Activated CD4-positive, alpha-beta memory T cell treated with anti-CD3 and anti-CD28 coated beads for 36 hours (primary cell): Measurements from ENCODE around the gene RPGRIP1L. TPM values are rescaled to one million over a fixed set of nuclear protein-coding genes. Genes with fewer than 3 reads are reported as not detected.

Experiments
- CTCF ChIA-PET: fragments of 350-600 bp; sonication (Branson Sonifier 250); formaldehyde crosslinking; loops from one replicate; lab custom pipeline; 2021; ENCODE audit warnings: antibody characterized with exemption, inconsistent platforms; lab: Charles Lee
- POLR2A ChIA-PET: fragments of 350-600 bp; sonication (Branson Sonifier 250); formaldehyde crosslinking; loops from one replicate; lab custom pipeline; 2021; ENCODE audit warnings: antibody characterized with exemption; lab: Charles Lee
- DNase-seq: peaks from one replicate; pipeline ENCODE4 v3.0.0-alpha.2; 2020
- H3K27ac Mint-ChIP-seq: one replicate; pipeline ENCODE4 v1.8.0; 2021; ENCODE audit warnings: mixed read lengths
- H3K27me3 Mint-ChIP-seq: one replicate; pipeline ENCODE4 v1.8.0; 2021; ENCODE audit warnings: mixed read lengths
- H3K36me3 Mint-ChIP-seq: one replicate; pipeline ENCODE4 v1.8.0; 2021; ENCODE audit warnings: mixed read lengths
- H3K4me1 Mint-ChIP-seq: one replicate; pipeline ENCODE4 v1.8.0; 2021; ENCODE audit warnings: low read depth, mixed read lengths
- H3K4me3 Mint-ChIP-seq: one replicate; pipeline ENCODE4 v1.8.0; 2021; ENCODE audit warnings: mild to moderate bottlenecking, mixed read lengths
- H3K9me3 Mint-ChIP-seq: one replicate; pipeline ENCODE4 v1.8.0; 2021; ENCODE audit warnings: mixed read lengths
- intact Hi-C: fragments of 100-400 bp; cut with micrococcal nuclease; formaldehyde crosslinking; loops from one replicate; pipeline ENCODE4 v1.15.1; 2023
- total RNA-seq, 2 experiments: library from RNA; stranded (reverse); gene quantifications; one replicate each; pipeline ENCODE4 v1.2.3, GENCODE V29; 2021

RPGRIP1L gene
- total RNA-seq, 2 experiments from 2014 or later = 6.2 to 6.5 TPM

- no peaks in the 10 kb centered on the region for H3K9me3 Mint-ChIP-seq
- no peaks in the 10 kb centered on the region for H3K36me3 Mint-ChIP-seq
- CTCF ChIA-PET = no interaction called here
- H3K4me1 Mint-ChIP-seq = peaks cover 18% of the 10 kb centered on the region
- POLR2A ChIA-PET = no interaction called here
- intact Hi-C loops = no loop called here
- no peak overlapping the region for H3K4me3 Mint-ChIP-seq
- DNase-seq = no peak
- H3K27me3 Mint-ChIP-seq = no peaks in the 10 kb centered on the region
- no peak overlapping the region for H3K27ac Mint-ChIP-seq
These were observed 32.6 kb upstream of the RPGRIP1L start for GRCh38 chr16:53736297-53736696.

GRCh38 chr16:53734908-53735307 is 31.2 kb upstream of the RPGRIP1L start:
- peaks cover 15% of the 10 kb centered on the region for H3K4me1 Mint-ChIP-seq
- no peak overlapping the region for H3K4me3 Mint-ChIP-seq
- POLR2A ChIA-PET = no interaction called here
- no peaks in the 10 kb centered on the region for H3K36me3 Mint-ChIP-seq
- DNase-seq = no peak
- intact Hi-C loops = no loop called here
- no peak overlapping the region for H3K27ac Mint-ChIP-seq
- CTCF ChIA-PET = interaction anchor here (1.4 kb wide), 1 partner anchor 9 kb away, joined by 7 read pairs; no protein-coding TSS in a partner anchor
- no peaks in the 10 kb centered on the region for H3K27me3 Mint-ChIP-seq
- H3K9me3 Mint-ChIP-seq = no peaks in the 10 kb centered on the region

DNA sequence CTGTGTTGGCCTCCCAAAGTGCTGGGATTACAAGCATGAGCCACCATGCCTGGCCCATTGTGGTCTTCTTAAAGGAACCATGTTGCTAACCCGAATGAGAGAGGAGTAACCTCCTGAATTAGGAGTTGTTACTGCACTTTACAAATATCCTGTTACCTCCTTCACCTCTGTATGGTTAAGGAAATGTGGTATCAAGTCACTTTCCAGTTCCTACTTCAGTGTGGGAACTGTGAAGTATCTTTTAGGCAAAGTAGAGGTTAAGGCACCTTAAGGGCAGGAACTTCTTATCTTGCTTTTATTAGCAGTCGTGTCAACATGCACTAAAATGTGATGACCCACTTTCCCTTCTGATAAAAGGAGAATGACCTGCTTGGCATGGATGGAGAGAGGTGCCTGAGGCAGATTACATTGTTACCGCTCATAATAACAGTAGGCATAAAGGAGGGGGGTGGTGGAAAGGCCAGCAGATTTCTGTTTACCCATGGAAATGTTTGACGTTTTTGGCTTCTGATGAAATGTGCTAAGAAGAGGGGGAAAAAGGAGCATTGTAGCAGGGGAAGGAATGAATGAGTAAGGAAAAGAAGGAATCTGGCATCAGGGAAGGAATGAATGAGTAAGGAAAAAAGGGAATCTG is 28.8 kb upstream of the RPGRIP1L start:
- POLR2A ChIA-PET = no interaction called here
- intact Hi-C loops = no loop called here
- H3K9me3 Mint-ChIP-seq = no peaks in the 10 kb centered on the region
- H3K4me1 Mint-ChIP-seq = peaks cover 25% of the 10 kb centered on the region
- H3K36me3 Mint-ChIP-seq = peaks cover 2% of the 10 kb centered on the region
- DNase-seq = no peak
- CTCF ChIA-PET = no interaction called here
- no peaks in the 10 kb centered on the region for H3K27me3 Mint-ChIP-seq
- no peak overlapping the region for H3K27ac Mint-ChIP-seq
- no peak overlapping the region for H3K4me3 Mint-ChIP-seq

GRCh38 chr16:53730693-53731092 is 27.0 kb upstream of the RPGRIP1L start:
- Mint-ChIP-seq H3K27me3 (no peaks in the 10 kb centered on the region), H3K9me3 (peaks cover 2% of the 10 kb centered on the region), H3K27ac (no peak overlapping the region), H3K4me1 (peaks cover 25% of the 10 kb centered on the region), H3K4me3 (no peak overlapping the region), H3K36me3 (peaks cover 9% of the 10 kb centered on the region)
- CTCF ChIA-PET = interaction anchor here (1.2 kb wide), 1 partner anchor 12 kb away, joined by 4 read pairs; no protein-coding TSS in a partner anchor
- no peak for DNase-seq
- POLR2A ChIA-PET = no interaction called here
- intact Hi-C loops = no loop called here

- Mint-ChIP-seq H3K27ac (no peak overlapping the region), H3K4me3 (no peak overlapping the region), H3K36me3 (peaks cover 13% of the 10 kb centered on the region), H3K9me3 (peaks cover 2% of the 10 kb centered on the region), H3K27me3 (no peaks in the 10 kb centered on the region), H3K4me1 (peaks cover 15% of the 10 kb centered on the region)
- CTCF ChIA-PET = interaction anchor here (2.4 kb wide), 1 partner anchor 17 kb away, joined by 8 read pairs; no protein-coding TSS in a partner anchor
- intact Hi-C loops = no loop called here
- DNase-seq = no peak
- POLR2A ChIA-PET = no interaction called here
These were observed 23.0 kb upstream of the RPGRIP1L start for GRCh38 chr16:53726625-53727024.

GRCh38 chr16:53721017-53721416 is 17.4 kb upstream of the RPGRIP1L start:
- ChIA-PET CTCF (no interaction called here), POLR2A (no interaction called here)
- no peak overlapping the region for H3K4me3 Mint-ChIP-seq
- DNase-seq = no peak
- peaks cover 6% of the 10 kb centered on the region for H3K36me3 Mint-ChIP-seq
- no peaks in the 10 kb centered on the region for H3K9me3 Mint-ChIP-seq
- no peak overlapping the region for H3K27ac Mint-ChIP-seq
- intact Hi-C loops = no loop called here
- H3K4me1 Mint-ChIP-seq = peaks cover 7% of the 10 kb centered on the region
- H3K27me3 Mint-ChIP-seq = no peaks in the 10 kb centered on the region

DNA sequence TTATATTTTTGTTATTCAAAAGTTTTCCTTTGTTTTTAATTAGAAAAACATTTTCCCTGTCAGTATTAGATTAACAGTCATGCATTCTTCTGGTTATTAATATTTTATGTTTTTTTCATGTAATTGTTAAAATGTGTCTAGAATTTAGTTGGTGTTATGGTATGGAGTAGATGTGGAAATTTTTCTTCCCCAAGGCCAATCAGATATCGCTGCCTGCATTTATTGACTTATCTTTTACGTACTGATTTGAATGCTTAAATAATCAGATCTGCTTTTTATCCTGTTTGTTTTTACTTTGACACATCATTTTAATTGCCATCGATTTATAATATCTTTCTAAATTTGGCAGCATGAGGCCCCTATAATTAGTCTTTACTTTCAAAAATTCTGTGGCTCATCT is 13.9 kb upstream of the RPGRIP1L start:
- peaks cover 25% of the 10 kb centered on the region for H3K4me1 Mint-ChIP-seq
- ChIA-PET CTCF (no interaction called here), POLR2A (no interaction called here)
- H3K9me3 Mint-ChIP-seq = no peaks in the 10 kb centered on the region
- H3K27ac Mint-ChIP-seq = no peak overlapping the region
- H3K36me3 Mint-ChIP-seq = peaks cover 8% of the 10 kb centered on the region
- no peaks in the 10 kb centered on the region for H3K27me3 Mint-ChIP-seq
- DNase-seq = no peak
- H3K4me3 Mint-ChIP-seq = no peak overlapping the region
- intact Hi-C loops = no loop called here

DNA sequence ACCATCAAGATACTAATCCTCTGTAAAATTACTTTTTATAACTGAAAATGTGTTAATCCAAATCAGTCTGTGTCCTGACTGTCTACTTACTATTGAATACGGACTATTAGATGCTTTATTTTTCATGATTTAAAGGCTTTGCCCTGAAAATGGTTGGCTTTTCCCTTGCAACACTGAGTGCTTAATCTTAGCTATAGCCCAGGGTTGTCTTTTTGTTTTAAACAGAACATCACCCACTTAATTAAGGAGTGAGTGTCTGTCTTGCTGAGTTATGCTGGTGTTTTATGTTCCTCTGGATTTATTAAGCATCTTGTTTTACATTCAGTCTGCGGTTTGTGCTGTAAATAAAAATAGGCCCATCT is 11.3 kb upstream of the RPGRIP1L start:
- peaks cover 7% of the 10 kb centered on the region for H3K36me3 Mint-ChIP-seq
- H3K4me3 Mint-ChIP-seq = no peak overlapping the region
- H3K9me3 Mint-ChIP-seq = no peaks in the 10 kb centered on the region
- peaks cover 30% of the 10 kb centered on the region for H3K4me1 Mint-ChIP-seq
- POLR2A ChIA-PET = no interaction called here
- intact Hi-C loops = no loop called here
- CTCF ChIA-PET = no interaction called here
- H3K27me3 Mint-ChIP-seq = no peaks in the 10 kb centered on the region
- DNase-seq = no peak
- no peak overlapping the region for H3K27ac Mint-ChIP-seq

- peaks cover 30% of the 10 kb centered on the region for H3K4me1 Mint-ChIP-seq
- no peak overlapping the region for H3K4me3 Mint-ChIP-seq
- CTCF ChIA-PET = no interaction called here
- H3K27me3 Mint-ChIP-seq = no peaks in the 10 kb centered on the region
- intact Hi-C loops = no loop called here
- peaks cover 7% of the 10 kb centered on the region for H3K36me3 Mint-ChIP-seq
- H3K9me3 Mint-ChIP-seq = no peaks in the 10 kb centered on the region
- H3K27ac Mint-ChIP-seq = no peak overlapping the region
- no peak for DNase-seq
- POLR2A ChIA-PET = no interaction called here
These were observed 10.8 kb upstream of the RPGRIP1L start for GRCh38 chr16:53714205-53715022.

- Mint-ChIP-seq H3K9me3 (no peaks in the 10 kb centered on the region), H3K27ac (no peak overlapping the region), H3K27me3 (no peaks in the 10 kb centered on the region), H3K4me1 (peaks cover 35% of the 10 kb centered on the region), H3K4me3 (no peak overlapping the region), H3K36me3 (peaks cover 7% of the 10 kb centered on the region)
- DNase-seq = no peak
- ChIA-PET CTCF (no interaction called here), POLR2A (no interaction called here)
- intact Hi-C loops = no loop called here
These were observed 9.9 kb upstream of the RPGRIP1L start for GRCh38 chr16:53713403-53714204.

- intact Hi-C loops = no loop called here
- peaks cover 45% of the 10 kb centered on the region for H3K4me1 Mint-ChIP-seq
- peaks cover 9% of the 10 kb centered on the region for H3K36me3 Mint-ChIP-seq
- H3K27ac Mint-ChIP-seq = no peak overlapping the region
- no peak overlapping the region for H3K4me3 Mint-ChIP-seq
- no peaks in the 10 kb centered on the region for H3K27me3 Mint-ChIP-seq
- no peak for DNase-seq
- no peaks in the 10 kb centered on the region for H3K9me3 Mint-ChIP-seq
- ChIA-PET CTCF (interaction anchor here (1.1 to 1.3 kb wide), 2 partner anchors 31 to 102 kb away, joined by 3 to 4 read pairs; no protein-coding TSS in a partner anchor), POLR2A (no interaction called here)
These were observed 8.4 kb upstream of the RPGRIP1L start for GRCh38 chr16:53712065-53712464.

DNA sequence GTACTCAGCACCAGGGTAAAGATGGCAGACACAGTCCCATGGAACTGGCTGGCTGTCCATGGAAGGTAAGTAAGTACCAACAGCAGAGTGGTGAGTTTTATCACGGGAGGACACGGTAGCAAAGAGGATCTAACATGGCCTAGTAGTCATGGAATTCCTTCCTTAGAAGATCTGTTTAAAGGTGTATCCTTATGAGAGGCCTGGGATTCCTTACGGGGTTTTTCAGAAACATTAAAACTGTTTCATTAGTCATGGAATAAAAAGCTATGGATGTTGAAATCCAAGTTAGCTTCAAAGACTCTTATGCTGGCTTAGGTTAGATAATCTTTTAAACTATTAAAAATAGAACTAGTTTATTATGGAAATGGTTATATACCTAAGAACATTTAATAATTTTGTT is 7.7 kb upstream of the RPGRIP1L start:
- no peak for DNase-seq
- Mint-ChIP-seq H3K9me3 (no peaks in the 10 kb centered on the region), H3K27ac (no peak overlapping the region), H3K36me3 (peaks cover 11% of the 10 kb centered on the region), H3K4me3 (no peak overlapping the region), H3K27me3 (no peaks in the 10 kb centered on the region), H3K4me1 (peaks cover 48% of the 10 kb centered on the region)
- ChIA-PET POLR2A (no interaction called here), CTCF (interaction anchor here (1.1 kb wide), 1 partner anchor 101 kb away, joined by 3 read pairs; no protein-coding TSS in a partner anchor)
- intact Hi-C loops = no loop called here
